Endothelial cell of umbilical vein (primary cell): ENCODE data around the gene SLC35F2. TPM values are rescaled to one million over a fixed set of nuclear protein-coding genes. Genes with fewer than 3 reads are reported as not detected.

Experiments used
- BruUV-seq: library from RNA; stranded (reverse); fragments of 400-500 nt; replicated peaks from 2 replicates; lab custom pipeline; 2021; lab: Mats Ljungman, UMichigan
- CTCF ChIA-PET: fragments of 300-600, 350-600 bp; sonication (Branson Sonifier 250); formaldehyde crosslinking; loops from one replicate; lab custom pipeline; 2021; ENCODE audit warnings: antibody characterized with exemption, inconsistent platforms; lab: Charles Lee
- POLR2A ChIA-PET: fragments of 300-600, 350-600 bp; sonication (Branson Sonifier 250); formaldehyde crosslinking; loops from one replicate; lab custom pipeline; 2021; ENCODE audit warnings: antibody characterized with exemption, inconsistent platforms; lab: Charles Lee
- DNase-seq: peaks from one replicate; pipeline ENCODE4 v3.0.0-alpha.2; 2011; ENCODE audit warnings: low read depth, low spot score
- FAIRE-seq: peaks from 2 replicates; lab custom pipeline; 2011; peaks lifted over from hg19 to GRCh38; lab: Jason Lieb, UNC
- H2AFZ ChIP-seq: 2 replicates; pipeline ENCODE4 v1.6.0; 2012; ENCODE audit warnings: low read depth, low read length, control low read depth, inconsistent platforms
- H3K27ac ChIP-seq: 2 replicates; pipeline ENCODE4 v1.5.1; 2011; ENCODE audit warnings: low read depth, mild to moderate bottlenecking, control low read depth, low read length, moderate library complexity; ENCODE audit not compliant: insufficient read depth
- H3K27me3 ChIP-seq, 2 experiments: 2 replicates each; pipeline versions ENCODE4 v1.6.0 to v1.6.1; 2011; ENCODE audit warnings: low read length in 2 of 2, mixed read lengths in 1 of 2; ENCODE audit not compliant: control insufficient read depth in 2 of 2, insufficient read depth in 2 of 2
- H3K36me3 ChIP-seq, 2 experiments: 2 replicates in 1 of 2; 3 replicates in 1 of 2; pipeline ENCODE4 v1.5.1; 2011; ENCODE audit warnings: low read length in 2 of 2, mild to moderate bottlenecking in 1 of 2, moderate library complexity in 1 of 2; ENCODE audit not compliant: control insufficient read depth in 2 of 2, insufficient read depth in 2 of 2; ENCODE audit errors: extremely low read depth in 1 of 2
- H3K4me1 ChIP-seq: 3 replicates; pipeline ENCODE4 v1.5.1; 2011; ENCODE audit warnings: mild to moderate bottlenecking, low read length; ENCODE audit not compliant: control insufficient read depth, insufficient read depth; ENCODE audit errors: extremely low read depth
- H3K4me2 ChIP-seq: 2 replicates; pipeline ENCODE4 v1.6.1; 2011; ENCODE audit warnings: low read length, control low read depth, mixed read lengths; ENCODE audit not compliant: insufficient read depth
- H3K4me3 ChIP-seq, 3 experiments: fragments of 200-600 bp in 1 of 3; sonication (generic), shearing (Covaris generic) in 1 of 3; replicated peaks in 1 of 3; 2 replicates each; pipeline ENCODE4 v1.5.1; 2011 to 2016; ENCODE audit warnings: control low read depth in 3 of 3, low read length in 3 of 3, mild to moderate bottlenecking in 2 of 3, inconsistent platforms in 1 of 3, low read depth in 1 of 3, moderate library complexity in 1 of 3; ENCODE audit not compliant: insufficient read depth in 1 of 3
- H3K79me2 ChIP-seq: 2 replicates; pipeline ENCODE4 v1.6.0; 2012; ENCODE audit warnings: low read length, inconsistent platforms; ENCODE audit not compliant: control insufficient read depth, insufficient read depth
- H3K9ac ChIP-seq: replicated peaks from 2 replicates; pipeline ENCODE3; 2011; ENCODE audit warnings: low read length, control low read depth; ENCODE audit not compliant: insufficient read depth; ENCODE audit errors: extremely low read depth
- H3K9me1 ChIP-seq: replicated peaks from 3 replicates; pipeline ENCODE4 v1.6.0; 2011; ENCODE audit warnings: mild to moderate bottlenecking, low read length; ENCODE audit not compliant: control insufficient read depth, insufficient read depth; ENCODE audit errors: extremely low read depth
- H3K9me3 ChIP-seq: replicated peaks from 2 replicates; pipeline ENCODE4 v1.5.1; 2012; ENCODE audit warnings: low read length, inconsistent platforms; ENCODE audit not compliant: control insufficient read depth, insufficient read depth
- H4K20me1 ChIP-seq: replicated peaks from 2 replicates; pipeline ENCODE3; 2011; ENCODE audit warnings: mild to moderate bottlenecking, low read length; ENCODE audit not compliant: control insufficient read depth, insufficient read depth; ENCODE audit errors: extremely low read depth
- EZH2 ChIP-seq: IDR thresholded peaks from 2 replicates; pipeline ENCODE4 v1.6.1; 2012; ENCODE audit warnings: borderline replicate concordance, low read depth, mild to moderate bottlenecking, moderate library complexity, low read length, inconsistent platforms; ENCODE audit not compliant: severe bottlenecking
- FOS ChIP-seq: IDR thresholded peaks from 2 replicates; pipeline ENCODE4 v1.6.1; 2011; ENCODE audit warnings: mild to moderate bottlenecking, low read length, moderate library complexity, borderline replicate concordance; ENCODE audit not compliant: insufficient read depth
- GATA2 ChIP-seq: IDR thresholded peaks from 2 replicates; pipeline ENCODE4 v1.7.0; 2011; ENCODE audit warnings: low read depth, mild to moderate bottlenecking, moderate library complexity, mixed read lengths, low read length; ENCODE audit not compliant: insufficient read length, insufficient read depth
- JUN ChIP-seq: IDR thresholded peaks from 2 replicates; pipeline ENCODE4 v1.6.1; 2011; ENCODE audit warnings: borderline replicate concordance, low read depth; ENCODE audit not compliant: insufficient read length, insufficient read depth
- MYC ChIP-seq: IDR thresholded peaks from one replicate; pipeline ENCODE4 v1.6.1; 2011; ENCODE audit warnings: mild to moderate bottlenecking, low read depth, low read length
- POLR2A ChIP-seq: IDR thresholded peaks from 2 replicates; pipeline ENCODE4 v1.6.1; 2012; ENCODE audit warnings: low read depth, mild to moderate bottlenecking, control low read depth, low read length
- POLR2AphosphoS5 ChIP-seq: IDR thresholded peaks from 2 replicates; pipeline ENCODE4 v1.6.1; 2012; ENCODE audit warnings: low read depth, mild to moderate bottlenecking, control low read depth, low read length, moderate library complexity; ENCODE audit not compliant: insufficient read depth
- dilution Hi-C: fragments of 300-500 bp; cut with MboI; formaldehyde crosslinking; loops from one replicate; pipeline ENCODE4 v1.15.0; 2019; ENCODE audit warnings: low sequenced_read_pairs; ENCODE audit not compliant: extremely low pct_ligation_motif_present
- intact Hi-C: fragments of 100-400 bp; cut with micrococcal nuclease; formaldehyde crosslinking; loops from one replicate; pipeline ENCODE4 v1.10.0; 2022
- polyA plus RNA-seq, 4 experiments: library from polyadenylated mRNA; depleted of rRNA in 3 of 4; stranded (reverse) in 3 of 4; unstranded in 1 of 4; fragments of >200 nt; gene quantifications; 2 replicates each; pipeline versions ENCODE4 v1.2.1 to v1.2.3, GENCODE V29; 2011 to 2012; ENCODE audit warnings: missing spikeins in 1 of 4
- total RNA-seq: library from RNA; stranded (reverse); gene quantifications from 2 replicates; pipeline ENCODE4 v1.2.3, GENCODE V29; 2021
- TF ChIP-seq, protein P1 (sequence below): IDR thresholded peaks from 2 replicates; pipeline ENCODE4 v1.6.1; 2011; ENCODE audit not compliant: insufficient read depth, insufficient read length
- TF ChIP-seq, protein P2 (sequence below), 2 donors: IDR thresholded peaks; 1 replicate in 1 of 2; 2 replicates in 1 of 2; pipeline ENCODE4 v1.5.1; 2011; ENCODE audit warnings: low read length in 2 of 2, mild to moderate bottlenecking in 2 of 2, moderate library complexity in 2 of 2, control low read depth in 1 of 2, inconsistent platforms in 1 of 2, low read depth in 1 of 2; ENCODE audit not compliant: insufficient read depth in 1 of 2; ENCODE audit errors: extremely low read depth in 1 of 2

The SLC35F2 gene
- total and polyA plus RNA-seq, 2 donors (not counting 3 experiments of a cell fraction or from before 2014, with no cell fraction given): 41.0 to 59.7 TPM

DNA sequence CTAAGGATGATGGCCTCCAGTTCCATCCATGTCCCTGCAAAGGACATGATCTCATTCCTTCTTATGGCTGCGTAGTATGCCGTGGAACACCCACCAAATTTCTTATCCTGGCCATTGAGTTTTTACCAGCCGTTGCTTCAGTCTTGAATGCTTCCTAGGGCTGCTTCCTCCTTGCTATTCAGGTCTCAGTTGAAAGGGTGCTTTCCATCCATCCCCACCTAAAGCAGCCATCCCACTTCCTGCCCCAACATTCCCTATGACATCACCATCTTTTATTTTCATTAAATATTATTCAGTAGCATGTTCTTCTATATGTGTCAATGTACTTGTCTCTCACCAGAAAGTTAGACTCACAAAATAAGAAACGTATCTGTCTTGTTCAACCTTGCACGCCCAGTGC, 106.1 kb downstream of the SLC35F2 start:
- TF ChIP-seq GATA2 (no peak), JUN (no peak), MYC (no peak), POLR2A (no peak), EZH2 (no peak), POLR2AphosphoS5 (no peak), FOS (no peak)
- TF ChIP-seq, protein P1, sequence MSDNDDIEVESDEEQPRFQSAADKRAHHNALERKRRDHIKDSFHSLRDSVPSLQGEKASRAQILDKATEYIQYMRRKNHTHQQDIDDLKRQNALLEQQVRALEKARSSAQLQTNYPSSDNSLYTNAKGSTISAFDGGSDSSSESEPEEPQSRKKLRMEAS: no peak
- TF ChIP-seq, protein P2, sequence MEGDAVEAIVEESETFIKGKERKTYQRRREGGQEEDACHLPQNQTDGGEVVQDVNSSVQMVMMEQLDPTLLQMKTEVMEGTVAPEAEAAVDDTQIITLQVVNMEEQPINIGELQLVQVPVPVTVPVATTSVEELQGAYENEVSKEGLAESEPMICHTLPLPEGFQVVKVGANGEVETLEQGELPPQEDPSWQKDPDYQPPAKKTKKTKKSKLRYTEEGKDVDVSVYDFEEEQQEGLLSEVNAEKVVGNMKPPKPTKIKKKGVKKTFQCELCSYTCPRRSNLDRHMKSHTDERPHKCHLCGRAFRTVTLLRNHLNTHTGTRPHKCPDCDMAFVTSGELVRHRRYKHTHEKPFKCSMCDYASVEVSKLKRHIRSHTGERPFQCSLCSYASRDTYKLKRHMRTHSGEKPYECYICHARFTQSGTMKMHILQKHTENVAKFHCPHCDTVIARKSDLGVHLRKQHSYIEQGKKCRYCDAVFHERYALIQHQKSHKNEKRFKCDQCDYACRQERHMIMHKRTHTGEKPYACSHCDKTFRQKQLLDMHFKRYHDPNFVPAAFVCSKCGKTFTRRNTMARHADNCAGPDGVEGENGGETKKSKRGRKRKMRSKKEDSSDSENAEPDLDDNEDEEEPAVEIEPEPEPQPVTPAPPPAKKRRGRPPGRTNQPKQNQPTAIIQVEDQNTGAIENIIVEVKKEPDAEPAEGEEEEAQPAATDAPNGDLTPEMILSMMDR (IDR thresholded peaks at IDR 0.05; ENCODE audit: extremely low read depth in 1 of 2, insufficient read depth in 1 of 2, low read depth in 1 of 2, low read length in 2 of 2): no peak
- H3K9ac ChIP-seq: no peak overlapping the region
- no peaks in the 10 kb centered on the region for H3K9me1 ChIP-seq
- H2AFZ ChIP-seq: no peak overlapping the region
- peaks cover 10 to 13% of the 10 kb centered on the region in 2 experiments for H3K27me3 ChIP-seq
- intact Hi-C loops: no loop called here
- ChIA-PET CTCF (interaction anchor here (1.2 kb wide), 1 partner anchor 16 kb away, joined by 3 read pairs; no protein-coding TSS in a partner anchor), POLR2A (no interaction called here)
- FAIRE-seq (no peak), DNase-seq (no peak)
- H3K4me3 ChIP-seq: no peak overlapping the region
- no peaks in the 10 kb centered on the region for H3K4me1 ChIP-seq
- H3K79me2 ChIP-seq: no peaks in the 10 kb centered on the region
- H3K36me3 ChIP-seq: no peaks in the 10 kb centered on the region
- no peaks in the 10 kb centered on the region for H4K20me1 ChIP-seq
- no peak overlapping the region for H3K27ac ChIP-seq
- no peaks in the 10 kb centered on the region for H3K9me3 ChIP-seq
- BruUV-seq: no TSS peak
- dilution Hi-C loops: no loop called here
- H3K4me2 ChIP-seq: no peak overlapping the region
